ENCODE results near the gene TSPAN3. TPM values are rescaled to one million over a fixed set of nuclear protein-coding genes. Genes with fewer than 3 reads are reported as not detected.
A peak's percentile ranks its signal among the peaks of the same experiment; 100 is the strongest.

Gene TSPAN3
- total RNA-seq, 1 donor: 194 TPM

- DNase-seq (ENCODE audit: low read depth): no peak
- H3K4me3 ChIP-seq (ENCODE audit: low read depth, low read length): no peak overlapping the region
- TF ChIP-seq CTCF (IDR thresholded peaks at IDR 0.05; ENCODE audit: insufficient read depth, low read length): no peak
Observed at GRCh38 chr15:77012117-77012712, 58.7 kb downstream of the TSPAN3 start.

- DNase-seq (ENCODE audit: low read depth): no peak
- TF ChIP-seq CTCF (IDR thresholded peaks at IDR 0.05; ENCODE audit: insufficient read depth, low read length): no peak
- no peak overlapping the region for H3K4me3 ChIP-seq (ENCODE audit: low read depth, low read length)
Observed at GRCh38 chr15:77010857-77011256, 60.1 kb downstream of the TSPAN3 start.

- no peak overlapping the region for H3K4me3 ChIP-seq (ENCODE audit: low read depth, low read length)
- no peak for DNase-seq (ENCODE audit: low read depth)
- no peak for TF ChIP-seq CTCF (IDR thresholded peaks at IDR 0.05; ENCODE audit: insufficient read depth, low read length)
Observed at GRCh38 chr15:77010312-77010686, 60.6 kb downstream of the TSPAN3 start.

- peak; percentile 16 for DNase-seq (ENCODE audit: low read depth)
- TF ChIP-seq CTCF (IDR thresholded peaks at IDR 0.05; ENCODE audit: insufficient read depth, low read length): no peak
- H3K4me3 ChIP-seq (ENCODE audit: low read depth, low read length): no peak overlapping the region
Observed at GRCh38 chr15:77009646-77010311, 61.1 kb downstream of the TSPAN3 start.

- TF ChIP-seq CTCF (IDR thresholded peaks at IDR 0.05; ENCODE audit: insufficient read depth, low read length): no peak
- DNase-seq (ENCODE audit: low read depth): no peak
- no peak overlapping the region for H3K4me3 ChIP-seq (ENCODE audit: low read depth, low read length)
Observed at GRCh38 chr15:77009176-77009575, 61.7 kb downstream of the TSPAN3 start.

GRCh38 chr15:77004189-77004588 is 66.7 kb downstream of the TSPAN3 start:
- no peak for DNase-seq (ENCODE audit: low read depth)
- H3K4me3 ChIP-seq (ENCODE audit: low read depth, low read length): no peak overlapping the region
- no peak for TF ChIP-seq CTCF (IDR thresholded peaks at IDR 0.05; ENCODE audit: insufficient read depth, low read length)

Data from fibroblast of the aortic adventitia (primary cell).